WTC11 (cell line): Measurements from ENCODE around the gene CHST11. TPM values are rescaled to one million over a fixed set of nuclear protein-coding genes. Genes with fewer than 3 reads are reported as not detected.

Experiments
- ATAC-seq: fragments of 200-7000 bp; cut with Tn5 transposase; 2 replicates; pipeline ENCODE4 v1.10.0; 2021; ENCODE audit warnings: mild to moderate bottlenecking, moderate library complexity
- CTCF ChIA-PET: fragments of 300-600 bp; sonication (Branson Sonifier 250); formaldehyde crosslinking; loops from one replicate; lab custom pipeline; 2021; ENCODE audit warnings: antibody characterized with exemption; lab: Charles Lee
- POLR2A ChIA-PET: fragments of 350-600 bp; sonication (Branson Sonifier 250); formaldehyde crosslinking; loops from one replicate; lab custom pipeline; 2021; ENCODE audit warnings: antibody characterized with exemption; lab: Charles Lee
- DNase-seq: peaks from one replicate; pipeline ENCODE4 v3.0.0; 2021; ENCODE audit warnings: low spot score
- H3K27ac Mint-ChIP-seq: 2 replicates; pipeline ENCODE4 v1.8.0; 2021; ENCODE audit warnings: mixed read lengths
- H3K27me3 Mint-ChIP-seq: 2 replicates; pipeline ENCODE4 v1.8.0; 2021; ENCODE audit warnings: low read depth, mild to moderate bottlenecking, moderate library complexity, mixed read lengths
- H3K36me3 Mint-ChIP-seq: 2 replicates; pipeline ENCODE4 v1.8.0; 2021; ENCODE audit warnings: mixed read lengths
- H3K4me1 Mint-ChIP-seq: 2 replicates; pipeline ENCODE4 v1.8.0; 2022; ENCODE audit warnings: mixed read lengths
- H3K4me3 Mint-ChIP-seq: 2 replicates; pipeline ENCODE4 v1.8.0; 2021; ENCODE audit warnings: mild to moderate bottlenecking, moderate library complexity, mixed read lengths
- H3K9me3 Mint-ChIP-seq: 2 replicates; pipeline ENCODE4 v1.8.0; 2021; ENCODE audit warnings: mixed read lengths
- ATF2 ChIP-seq: sonication (generic); formaldehyde crosslinking; IDR thresholded peaks from 2 replicates; pipeline ENCODE4 v1.8.1; 2022; ENCODE audit warnings: low read depth, missing genetic modification reagents, borderline replicate concordance
- CBFB ChIP-seq: sonication (generic); formaldehyde crosslinking; IDR thresholded peaks from 2 replicates; pipeline ENCODE4 v1.8.1; 2022; ENCODE audit warnings: mild to moderate bottlenecking, low read depth, missing genetic modification reagents
- CTCF ChIP-seq: fragments of 200-600 bp; IDR thresholded peaks from 2 replicates; pipeline ENCODE4 v1.8.0; 2022; ENCODE audit warnings: antibody characterized with exemption
- E2F5 ChIP-seq: sonication (generic); formaldehyde crosslinking; IDR thresholded peaks from 2 replicates; pipeline ENCODE4 v1.8.1; 2022; ENCODE audit warnings: mild to moderate bottlenecking, moderate library complexity, missing genetic modification reagents
- FOXP4 ChIP-seq: sonication (generic); formaldehyde crosslinking; IDR thresholded peaks from 2 replicates; pipeline ENCODE4 v1.8.0; 2022; ENCODE audit warnings: mild to moderate bottlenecking, missing genetic modification reagents
- IRF1 ChIP-seq: sonication (generic); formaldehyde crosslinking; IDR thresholded peaks from 2 replicates; pipeline ENCODE4 v1.8.0; 2023; ENCODE audit warnings: missing genetic modification reagents
- JUN ChIP-seq: sonication (generic); formaldehyde crosslinking; IDR thresholded peaks from 2 replicates; pipeline ENCODE4 v1.8.0; 2023; ENCODE audit warnings: mild to moderate bottlenecking, missing genetic modification reagents
- MAX ChIP-seq: sonication (generic); formaldehyde crosslinking; IDR thresholded peaks from 2 replicates; pipeline ENCODE4 v1.8.0; 2022; ENCODE audit warnings: mild to moderate bottlenecking, missing genetic modification reagents
- NFYB ChIP-seq: sonication (generic); formaldehyde crosslinking; conservative IDR thresholded peaks from 2 replicates; pipeline ENCODE4 v1.8.0; 2022; ENCODE audit warnings: low read depth, missing genetic modification reagents
- SOX15 ChIP-seq: fragments of 250-450 bp; sonication (Bioruptor Pico); IDR thresholded peaks from 2 replicates; pipeline ENCODE4 v1.9.0; 2021; ENCODE audit warnings: mild to moderate bottlenecking
- TCF7 ChIP-seq: sonication (generic); formaldehyde crosslinking; IDR thresholded peaks from 2 replicates; pipeline ENCODE4 v1.8.0; 2022; ENCODE audit warnings: mild to moderate bottlenecking, low read depth, missing genetic modification reagents, moderate library complexity
- ZNF121 ChIP-seq: sonication (generic); formaldehyde crosslinking; IDR thresholded peaks from 2 replicates; pipeline ENCODE4 v1.8.0; 2023; ENCODE audit warnings: missing genetic modification reagents
- ZNF232 ChIP-seq: sonication (generic); formaldehyde crosslinking; IDR thresholded peaks from 2 replicates; pipeline ENCODE4 v1.8.0; 2022; ENCODE audit warnings: mild to moderate bottlenecking, missing genetic modification reagents
- ZNF263 ChIP-seq: sonication (generic); formaldehyde crosslinking; IDR thresholded peaks from 2 replicates; pipeline ENCODE4 v1.8.1; 2022; ENCODE audit warnings: low read depth, mild to moderate bottlenecking, moderate library complexity, missing genetic modification reagents
- ZNF317 ChIP-seq: sonication (generic); formaldehyde crosslinking; IDR thresholded peaks from 2 replicates; pipeline ENCODE4 v1.8.1; 2023; ENCODE audit warnings: low read depth, mild to moderate bottlenecking, moderate library complexity, missing genetic modification reagents, borderline replicate concordance
- ZNF425 ChIP-seq: fragments of 250-450 bp; sonication (Bioruptor Pico); conservative IDR thresholded peaks from 2 replicates; pipeline ENCODE4 v1.9.0; 2021; ENCODE audit warnings: mild to moderate bottlenecking
- ZNF532 ChIP-seq: fragments of 250-450 bp; sonication (Bioruptor Pico); IDR thresholded peaks from 2 replicates; pipeline ENCODE4 v1.9.0; 2021; ENCODE audit warnings: mild to moderate bottlenecking, borderline replicate concordance
- ZNF671 ChIP-seq: fragments of 250-450 bp; sonication (Bioruptor Pico); IDR thresholded peaks from 2 replicates; pipeline ENCODE4 v1.8.0; 2021; ENCODE audit warnings: mild to moderate bottlenecking
- total RNA-seq: library from RNA; stranded (reverse); gene quantifications from 3 replicates; pipeline ENCODE4 v1.2.3, GENCODE V29; 2021

The CHST11 gene
- total RNA-seq, 1 experiment from 2014 or later = 24.2 TPM

GRCh38 chr12:104752016-104752415, 295.3 kb downstream of the CHST11 start:
- H3K4me3 Mint-ChIP-seq = no peak overlapping the region
- H3K27me3 Mint-ChIP-seq = no peaks in the 10 kb centered on the region; the same call in 1 of the 2 replicates
- H3K4me1 Mint-ChIP-seq = peaks cover 51% of the 10 kb centered on the region
- POLR2A ChIA-PET = interaction anchor here (0.6 kb wide), 1 partner anchor 11 kb away, joined by 4 read pairs; no protein-coding TSS in a partner anchor
- no peak for DNase-seq
- no peak for TF ChIP-seq IRF1 (CRISPR knock-in tag)
- TF ChIP-seq SOX15 (CRISPR knock-in tag) = no peak
- no peak for TF ChIP-seq ZNF232 (CRISPR knock-in tag)
- no peak for TF ChIP-seq ZNF425
- no peak for TF ChIP-seq CTCF
- no peak for TF ChIP-seq ATF2 (CRISPR knock-in tag)
- no peak for TF ChIP-seq E2F5
- TF ChIP-seq ZNF532 (CRISPR knock-in tag) = no peak
- no peak for TF ChIP-seq ZNF263 (CRISPR knock-in tag)
- TF ChIP-seq ZNF317 (CRISPR knock-in tag) = no peak
- TF ChIP-seq, all 79 proteins: peak for 0
- CTCF ChIA-PET = interaction anchor here (1.3 kb wide), 1 partner anchor 38 kb away, joined by 5 read pairs; no protein-coding TSS in a partner anchor
- H3K36me3 Mint-ChIP-seq = peaks cover 5% of the 10 kb centered on the region; the same call in 1 of the 2 replicates
- peak overlapping the region; percentile 54 for H3K27ac Mint-ChIP-seq
- ATAC-seq = no peak
- H3K9me3 Mint-ChIP-seq = no peaks in the 10 kb centered on the region

- TF ChIP-seq JUN (CRISPR knock-in tag) (no peak), NFYB (CRISPR knock-in tag) (no peak), ZNF263 (CRISPR knock-in tag) (no peak), MAX (no peak), CBFB (CRISPR knock-in tag) (no peak), TCF7 (CRISPR knock-in tag) (no peak), FOXP4 (CRISPR knock-in tag) (no peak), ZNF671 (CRISPR knock-in tag) (no peak), ZNF121 (CRISPR knock-in tag) (no peak)
- no peak for DNase-seq
- POLR2A ChIA-PET = no interaction called here
- CTCF ChIA-PET = no interaction called here
- H3K27me3 Mint-ChIP-seq = no peaks in the 10 kb centered on the region; the same call in 1 of the 2 replicates
- no peaks in the 10 kb centered on the region for H3K9me3 Mint-ChIP-seq
- no peak for ATAC-seq
- H3K36me3 Mint-ChIP-seq = peaks cover 11% of the 10 kb centered on the region; the same call in 1 of the 2 replicates
- H3K27ac Mint-ChIP-seq = 0 out of 2 replicates have a peak overlapping the region, but pooled peaks have one; percentile 21
- peaks cover 42% of the 10 kb centered on the region for H3K4me1 Mint-ChIP-seq
- H3K4me3 Mint-ChIP-seq = no peak overlapping the region
Measured at GRCh38 chr12:104752881-104753280, 296.1 kb downstream of the CHST11 start.
